Spinal cord (tissue), 10 donors: Measurements from ENCODE around the gene PDZD8. TPM values are rescaled to one million over a fixed set of nuclear protein-coding genes. Genes with fewer than 3 reads are reported as not detected.
A peak's percentile ranks its signal among the peaks of the same experiment; 100 is the strongest.

Experiments used
- DNase-seq, 6 donors: peaks; one replicate each; pipeline versions ENCODE4 v3.0.0 to v3.0.0-alpha.2; 2013 to 2015; ENCODE audit warnings: low spot score in 6 of 6, low read depth in 4 of 6
- H3K27ac ChIP-seq: one replicate; pipeline ENCODE4 v1.5.1; 2013; ENCODE audit warnings: low read depth, low read length, control low read depth
- H3K27me3 ChIP-seq: one replicate; pipeline ENCODE4 v1.6.1; 2013; ENCODE audit warnings: low read length; ENCODE audit not compliant: control insufficient read depth, insufficient read depth
- H3K36me3 ChIP-seq: one replicate; pipeline ENCODE4 v1.6.1; 2013; ENCODE audit warnings: low read length; ENCODE audit not compliant: control insufficient read depth, insufficient read depth
- H3K4me1 ChIP-seq: one replicate; pipeline ENCODE4 v1.6.1; 2013; ENCODE audit warnings: low read length; ENCODE audit not compliant: control insufficient read depth, insufficient read depth
- H3K4me3 ChIP-seq: one replicate; pipeline ENCODE4 v1.5.1; 2013; ENCODE audit warnings: low read depth, low read length, control low read depth
- H3K9me3 ChIP-seq: one replicate; pipeline ENCODE4 v1.6.1; 2013; ENCODE audit warnings: low read length; ENCODE audit not compliant: control insufficient read depth, insufficient read depth
- WGBS: methylation state at CpG from one replicate; pipeline ENCODE4 v1.1.5; 2013; ENCODE audit warnings: missing lambda C conversion rate; ENCODE audit not compliant: insufficient coverage; 5-methylcytosine and 5-hydroxymethylcytosine counted together
- long read RNA-seq, 4 donors: transcript quantifications; one replicate each; lab custom pipeline, GENCODE V29; 2026
- polyA plus RNA-seq, 2 donors: library from polyadenylated mRNA; unstranded; fragments of 120-200 nt; gene quantifications; one replicate each; pipeline ENCODE4 v1.2.1, GENCODE V29; 2013; ENCODE audit not compliant: insufficient read length in 2 of 2
- total RNA-seq, 2 donors: library from RNA; depleted of rRNA in 1 of 2; stranded (reverse); fragments of 120-200 nt in 1 of 2; fragments of >200 nt in 1 of 2; gene quantifications; one replicate each; pipeline versions ENCODE4 v1.2.3 to v1.2.4, GENCODE V29; 2013 to 2014
- donor health status: healthy.

Gene PDZD8
- total RNA-seq: 10 to 100 TPM; 34.7 to 43.6 TPM
- polyA plus RNA-seq: 10 to 100 TPM; 25.2 to 36.4 TPM
- long read RNA-seq, donor 1, full-length matches to known transcripts: 9 of 19 reads
- long read RNA-seq, donor 1, partial matches to known transcripts: 10 of 19 reads
- long read RNA-seq, donor 1, other reads (novel, unspliced or antisense): 0 of 19 reads
- long read RNA-seq, donor 2, full-length matches to known transcripts: 5 of 5 reads
- long read RNA-seq, donor 2, partial matches to known transcripts: 0 of 5 reads
- long read RNA-seq, donor 2, other reads (novel, unspliced or antisense): 0 of 5 reads
- long read RNA-seq, donor 3, full-length matches to known transcripts: 6 of 6 reads
- long read RNA-seq, donor 3, partial matches to known transcripts: 0 of 6 reads
- long read RNA-seq, donor 3, other reads (novel, unspliced or antisense): 0 of 6 reads
- long read RNA-seq, donor 4, full-length matches to known transcripts: 5 of 14 reads
- long read RNA-seq, donor 4, partial matches to known transcripts: 9 of 14 reads
- long read RNA-seq, donor 4, other reads (novel, unspliced or antisense): 0 of 14 reads

DNA sequence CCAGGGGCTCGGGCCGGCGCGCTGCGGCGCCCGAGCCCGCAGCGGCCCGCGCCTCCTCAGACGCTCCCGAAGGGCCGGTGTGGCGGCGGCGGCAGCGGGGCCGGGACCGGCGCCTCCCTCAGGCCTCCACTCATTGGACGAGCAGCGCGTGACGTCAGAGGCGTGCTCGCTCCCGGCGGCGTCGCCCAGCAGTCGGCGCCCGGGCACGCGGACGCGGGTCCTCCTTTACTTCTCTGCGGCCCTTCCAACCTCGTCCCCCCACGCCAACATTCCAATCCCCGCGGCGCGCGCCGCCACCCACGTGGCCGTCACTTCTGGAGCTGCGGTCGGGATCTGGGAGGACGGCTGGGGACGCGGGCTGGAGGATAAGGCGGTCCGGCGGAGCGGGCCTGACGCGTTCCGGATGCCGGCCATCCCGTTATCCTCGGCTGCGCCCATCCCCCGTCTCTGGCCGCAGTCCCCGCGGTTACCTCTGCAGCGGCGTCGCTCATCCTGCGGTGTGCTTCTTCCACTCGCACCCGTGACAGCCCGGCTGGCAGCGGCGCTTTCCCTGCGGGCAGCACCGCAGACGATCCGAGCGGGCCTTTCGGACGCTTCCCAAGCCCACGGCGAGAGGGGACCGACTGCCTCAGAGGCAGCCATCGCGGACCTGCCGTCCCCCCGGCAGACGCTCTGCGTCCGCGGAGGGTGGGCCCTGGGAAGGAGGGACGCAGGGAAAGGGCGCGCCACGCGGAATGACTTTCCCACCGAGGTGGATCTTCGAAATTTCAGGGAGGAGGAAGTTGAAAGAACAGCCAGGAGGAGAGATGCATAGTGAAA is at the start of gene PDZD8:
Gene PDZD8, minus strand, starts transcription at position 81 of the 819 bp plus-strand sequence. CDS start 213 bp downstream, outside the sequence.
- WGBS: 0% methylated on average over 103 of the region's 103 CpGs
- peak; percentile 89 to 98 (median 93) for DNase-seq

GRCh38 chr10:117424171-117424570 is 48.9 kb upstream of the PDZD8 start:
- no peak for DNase-seq
- Histone ChIP-seq H3K27ac (no peak overlapping the region), H3K27me3 (no peaks in the 10 kb centered on the region), H3K4me3 (no peak overlapping the region), H3K4me1 (no peaks in the 10 kb centered on the region), H3K36me3 (no peaks in the 10 kb centered on the region), H3K9me3 (no peaks in the 10 kb centered on the region)
- WGBS: 94% methylated on average over 5 of the region's 6 CpGs

More for the DNA sequence above, at the start of gene PDZD8:
- peaks cover 34% of the 10 kb centered on the region for H3K4me1 ChIP-seq
- H3K27me3 ChIP-seq: peaks cover 17% of the 10 kb centered on the region
- H3K36me3 ChIP-seq: no peaks in the 10 kb centered on the region
- H3K27ac ChIP-seq: peak within 1 kb of the TSS; percentile 90
- H3K4me3 ChIP-seq: peak within 1 kb of the TSS; percentile 91
- H3K9me3 ChIP-seq: no peaks in the 10 kb centered on the region

DNA sequence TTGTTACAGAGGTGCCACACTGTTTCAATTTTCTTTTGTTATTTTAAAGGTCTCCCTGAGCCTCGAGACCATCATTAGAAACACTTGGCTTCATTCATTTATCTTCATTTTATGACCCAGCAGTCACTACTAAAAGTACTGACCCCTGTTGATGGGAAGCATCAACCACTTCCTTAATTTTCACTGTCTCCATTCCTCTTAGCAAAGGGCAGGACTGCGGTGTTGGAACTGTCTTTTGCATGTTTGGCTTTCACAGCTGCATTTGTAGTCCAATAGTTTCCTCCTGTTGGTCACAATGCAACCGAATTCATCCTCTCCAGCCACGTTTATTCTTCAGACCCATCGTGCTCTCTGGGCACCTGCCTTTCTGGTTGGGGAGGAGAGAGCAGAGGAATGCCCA is 46.7 kb upstream of the PDZD8 start:
- WGBS: 85% methylated on average over 5 of the region's 5 CpGs

DNA sequence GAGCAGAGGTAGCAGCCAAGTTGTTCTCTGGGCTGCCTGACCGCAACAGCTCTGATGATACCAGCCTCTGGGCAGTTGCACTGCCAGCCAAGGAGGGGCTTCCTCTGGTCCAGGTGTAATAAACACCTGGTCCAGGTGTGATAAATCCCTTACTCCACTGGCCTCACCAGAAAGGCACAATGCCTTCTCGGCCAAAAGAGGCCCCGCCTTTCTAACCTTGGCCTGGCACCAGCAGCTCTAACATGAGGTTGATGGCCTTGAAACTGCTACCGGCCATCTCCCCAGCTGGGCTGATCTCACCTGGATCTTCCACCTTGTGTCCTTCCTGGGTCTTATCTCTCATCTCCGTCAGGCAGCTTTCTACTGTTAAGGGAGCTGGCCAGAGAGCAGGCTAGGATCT is 45.5 kb upstream of the PDZD8 start:
- Histone ChIP-seq H3K9me3 (no peaks in the 10 kb centered on the region), H3K4me3 (no peak overlapping the region), H3K36me3 (no peaks in the 10 kb centered on the region), H3K4me1 (no peaks in the 10 kb centered on the region), H3K27me3 (no peaks in the 10 kb centered on the region), H3K27ac (no peak overlapping the region)
- DNase-seq: no peak
- WGBS: 92% methylated on average over 5 of the region's 5 CpGs

More for the DNA sequence above, 46.7 kb upstream of the PDZD8 start:
- H3K27ac ChIP-seq: no peak overlapping the region
- H3K27me3 ChIP-seq: no peaks in the 10 kb centered on the region
- H3K4me3 ChIP-seq: no peak overlapping the region
- H3K36me3 ChIP-seq: no peaks in the 10 kb centered on the region
- no peak for DNase-seq
- H3K9me3 ChIP-seq: no peaks in the 10 kb centered on the region
- H3K4me1 ChIP-seq: no peaks in the 10 kb centered on the region

GRCh38 chr10:117419921-117420320 is 44.7 kb upstream of the PDZD8 start:
- 94% methylated on average over 5 of the region's 5 CpGs for WGBS
- Histone ChIP-seq H3K4me1 (no peaks in the 10 kb centered on the region), H3K36me3 (no peaks in the 10 kb centered on the region), H3K27me3 (no peaks in the 10 kb centered on the region), H3K4me3 (no peak overlapping the region), H3K9me3 (no peaks in the 10 kb centered on the region), H3K27ac (no peak overlapping the region)
- no peak for DNase-seq

- no peak for DNase-seq
- Histone ChIP-seq H3K4me1 (no peaks in the 10 kb centered on the region), H3K36me3 (no peaks in the 10 kb centered on the region), H3K27me3 (no peaks in the 10 kb centered on the region), H3K4me3 (no peak overlapping the region), H3K27ac (no peak overlapping the region), H3K9me3 (no peaks in the 10 kb centered on the region)
- no CpG with 5 or more reads among the region's 2 CpGs for WGBS
These were observed 43.9 kb upstream of the PDZD8 start for GRCh38 chr10:117419159-117419558.

- WGBS: no CpG with 5 or more reads among the region's 4 CpGs
- no peak for DNase-seq
- H3K4me1 ChIP-seq: no peaks in the 10 kb centered on the region
- no peaks in the 10 kb centered on the region for H3K36me3 ChIP-seq
- H3K27ac ChIP-seq: no peak overlapping the region
- no peak overlapping the region for H3K4me3 ChIP-seq
- H3K9me3 ChIP-seq: no peaks in the 10 kb centered on the region
- H3K27me3 ChIP-seq: no peaks in the 10 kb centered on the region
These were observed 42.9 kb upstream of the PDZD8 start for GRCh38 chr10:117418121-117418520.

DNA sequence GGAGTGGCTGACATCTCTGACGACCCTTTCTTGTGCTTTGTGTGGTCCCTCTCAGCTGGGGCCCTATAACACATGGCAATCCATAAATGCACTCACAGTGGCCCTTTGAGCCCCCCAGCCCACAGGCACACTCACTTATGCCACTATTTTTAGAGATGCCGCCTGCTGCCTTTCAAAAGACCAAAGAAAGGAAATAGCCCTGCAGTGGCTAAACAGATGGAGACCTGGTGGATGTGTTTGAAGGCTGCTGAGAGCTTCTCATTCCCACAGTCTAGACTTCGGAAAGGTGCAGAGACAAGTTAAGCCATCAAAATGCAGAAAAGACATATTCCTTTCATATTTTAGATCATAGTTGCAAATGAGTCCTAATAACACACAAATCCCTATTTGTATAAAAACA is 42.0 kb upstream of the PDZD8 start:
- DNase-seq: no peak
- H3K4me3 ChIP-seq: no peak overlapping the region
- H3K4me1 ChIP-seq: no peaks in the 10 kb centered on the region
- H3K27ac ChIP-seq: no peak overlapping the region
- WGBS: 11% methylated on average over 1 of the region's 3 CpGs
- no peaks in the 10 kb centered on the region for H3K9me3 ChIP-seq
- no peaks in the 10 kb centered on the region for H3K27me3 ChIP-seq
- no peaks in the 10 kb centered on the region for H3K36me3 ChIP-seq

DNA sequence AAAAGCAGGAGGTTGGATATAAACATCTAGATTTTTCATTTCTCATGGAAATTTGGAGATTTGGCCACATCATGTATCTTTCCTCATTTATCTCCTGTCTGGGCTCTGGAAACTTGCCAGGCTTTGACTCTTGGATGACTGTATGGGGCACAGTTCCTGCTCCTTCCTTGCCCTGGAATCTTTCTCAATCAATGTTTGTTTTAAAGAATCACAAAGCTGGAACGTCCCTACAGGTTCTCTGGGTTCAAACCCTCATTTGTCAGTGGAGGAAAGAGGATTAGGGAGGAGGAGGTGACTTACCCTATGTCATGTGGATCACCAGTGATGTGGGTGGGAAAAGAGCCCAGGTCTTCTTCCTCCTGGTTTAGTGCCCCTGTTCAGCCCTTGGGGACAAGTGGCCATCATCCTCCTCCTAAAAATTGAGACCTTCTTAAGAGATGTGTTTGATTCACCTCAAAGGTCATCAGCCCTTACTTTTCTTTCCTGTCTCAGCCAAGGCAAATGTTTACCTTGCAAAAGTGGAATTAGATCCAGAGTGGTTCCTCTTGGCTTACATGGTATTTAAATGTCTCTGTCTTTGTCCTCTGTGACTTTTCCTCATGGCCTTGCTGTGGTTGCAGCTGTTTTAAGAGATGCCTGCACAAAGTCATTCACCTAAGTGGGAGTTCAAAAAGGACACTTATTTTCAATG is 38.8 kb upstream of the PDZD8 start:
- Histone ChIP-seq H3K4me3 (no peak overlapping the region), H3K36me3 (no peaks in the 10 kb centered on the region), H3K27ac (no peak overlapping the region), H3K4me1 (no peaks in the 10 kb centered on the region), H3K9me3 (no peaks in the 10 kb centered on the region), H3K27me3 (no peaks in the 10 kb centered on the region)
- no peak for DNase-seq
- no CpG with 5 or more reads among the region's 1 CpG for WGBS
